ENCODE results near the gene KIAA0232.

GRCh38 chr4:6849691-6850090 is 67.2 kb downstream of the KIAA0232 start:
- no peak for TF ChIP-seq CTCF (IDR thresholded peaks at IDR 0.05)
- no peak for TF ChIP-seq POLR2A (IDR thresholded peaks at IDR 0.05)
- TF ChIP-seq EP300 (IDR thresholded peaks at IDR 0.05) = no peak

Data from suprapubic skin (tissue), 3 donors.